Left ventricle myocardium superior (tissue), 1 donor: ENCODE results near the gene HOXB3. TPM values are rescaled to one million over a fixed set of nuclear protein-coding genes. Genes with fewer than 3 reads are reported as not detected.

Experiments used
- ATAC-seq: fragments of 200-7000 bp; cut with Tn5 transposase; one replicate; pipeline ENCODE4 v1.9.1; 2020; ENCODE audit warnings: mild to moderate bottlenecking, moderate library complexity
- DNase-seq: peaks from one replicate; pipeline ENCODE4 v3.0.0-alpha.2; 2020
- intact Hi-C: fragments of 100-400 bp; cut with micrococcal nuclease; formaldehyde crosslinking; loops from one replicate; pipeline ENCODE4 v1.11.0; 2022
- total RNA-seq: library from RNA; stranded (reverse); fragmentation: NEBNext Ultra II Directional; extraction: Animal tissue kit (Norgen Biotek cat#: 25700); gene quantifications from one replicate; pipeline ENCODE4 v1.2.1, GENCODE V29; 2021
- donor health status: DM: no; HTN: yes; CAD: no; lungs with severe emphysema.

The HOXB3 gene
- total RNA-seq, 1 donor from 2014 or later: 2.7 TPM

GRCh38 chr17:48626245-48627117 is 36.4 kb upstream of the HOXB3 start, which contains the start of gene HOXB9:
TSS of gene HOXB9 (minus strand) at chr17:48626358. CDS start at chr17:48626269, 89 bp downstream.
- DNase-seq (no peak), ATAC-seq (no peak)
- intact Hi-C loops: no loop called here

DNA sequence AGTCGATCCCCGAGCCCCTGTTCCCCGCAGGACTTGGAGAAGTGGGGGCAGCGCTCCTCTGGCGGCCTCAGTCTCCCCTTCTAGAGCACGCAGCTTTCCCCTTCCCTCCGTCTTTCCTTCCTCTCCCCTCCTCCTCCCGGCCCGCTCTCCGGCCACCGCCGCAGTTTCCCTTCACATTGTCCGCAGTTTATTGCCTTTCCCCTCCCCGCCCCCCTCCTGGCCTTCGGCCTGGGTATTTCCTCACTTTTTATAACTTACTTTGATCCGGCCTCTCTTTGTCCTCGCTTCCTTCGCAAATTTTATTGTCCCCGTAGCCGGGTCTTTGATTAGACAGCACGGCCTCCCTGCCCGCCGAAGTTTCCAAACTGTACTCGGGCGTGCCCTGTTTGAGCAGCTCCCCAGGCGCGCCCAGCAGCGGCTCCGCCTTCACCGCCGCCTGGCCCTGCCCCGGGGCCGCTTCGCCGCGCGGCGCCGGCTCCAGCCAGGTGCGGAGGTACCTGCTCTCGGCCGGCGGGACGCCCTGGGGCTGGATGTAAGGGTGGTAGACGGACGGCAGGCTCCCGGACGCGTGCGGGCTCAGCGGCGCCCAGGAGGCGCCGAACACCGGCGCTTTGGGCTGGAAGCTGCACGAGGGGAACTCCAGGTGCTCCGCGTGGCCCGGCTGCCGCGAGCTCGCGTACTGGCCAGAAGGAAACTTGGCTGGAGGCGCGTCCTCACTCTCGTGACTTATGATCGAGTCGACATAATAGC is 35.6 kb upstream of the HOXB3 start:
- intact Hi-C loops: no loop called here
- no peak for DNase-seq
- ATAC-seq: peak; percentile 44

GRCh38 chr17:48624544-48625494 is 34.8 kb upstream of the HOXB3 start:
- no peak for DNase-seq
- intact Hi-C loops: no loop called here
- peak; percentile 32 for ATAC-seq

GRCh38 chr17:48624118-48624517 is 34.1 kb upstream of the HOXB3 start:
- no peak for ATAC-seq
- intact Hi-C loops: no loop called here
- no peak for DNase-seq

DNA sequence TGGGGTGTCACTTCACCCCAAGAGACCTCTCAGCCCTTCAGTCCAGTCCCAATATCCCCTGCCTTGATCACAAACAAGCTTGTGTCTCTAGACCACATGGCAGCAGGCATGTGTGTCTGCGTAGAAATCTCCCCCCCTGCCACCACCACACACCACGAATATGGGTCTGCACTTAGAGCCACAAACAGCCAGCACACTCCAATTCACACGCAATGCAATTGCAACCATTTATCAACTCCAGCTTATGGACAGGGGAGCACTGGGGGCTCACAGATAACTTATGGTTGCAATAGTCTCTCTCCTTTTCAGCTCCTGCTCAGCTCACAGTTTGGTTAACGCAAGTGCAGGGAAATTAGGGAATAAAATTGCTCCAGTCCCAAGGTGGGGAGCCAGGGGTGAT is 33.5 kb upstream of the HOXB3 start:
- ATAC-seq (no peak), DNase-seq (no peak)
- intact Hi-C loops: no loop called here

DNA sequence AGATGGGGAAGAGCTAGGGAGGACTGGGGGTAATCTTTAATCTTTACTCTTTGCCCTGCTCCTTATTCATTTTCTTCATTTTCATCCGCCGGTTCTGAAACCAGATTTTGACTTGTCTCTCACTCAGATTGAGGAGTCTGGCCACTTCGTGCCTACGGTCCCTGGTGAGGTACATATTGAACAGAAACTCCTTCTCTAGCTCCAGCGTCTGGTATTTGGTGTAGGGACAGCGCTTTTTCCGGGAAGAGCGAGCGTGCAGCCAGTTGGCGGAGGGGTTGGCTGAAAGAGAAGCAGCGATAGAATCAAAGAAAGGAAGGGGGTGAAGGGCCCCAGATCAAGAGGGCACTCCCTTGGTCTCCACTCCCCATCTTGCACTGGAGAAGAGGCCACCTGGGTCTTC is 32.8 kb upstream of the HOXB3 start:
- no peak for DNase-seq
- intact Hi-C loops: no loop called here
- no peak for ATAC-seq

DNA sequence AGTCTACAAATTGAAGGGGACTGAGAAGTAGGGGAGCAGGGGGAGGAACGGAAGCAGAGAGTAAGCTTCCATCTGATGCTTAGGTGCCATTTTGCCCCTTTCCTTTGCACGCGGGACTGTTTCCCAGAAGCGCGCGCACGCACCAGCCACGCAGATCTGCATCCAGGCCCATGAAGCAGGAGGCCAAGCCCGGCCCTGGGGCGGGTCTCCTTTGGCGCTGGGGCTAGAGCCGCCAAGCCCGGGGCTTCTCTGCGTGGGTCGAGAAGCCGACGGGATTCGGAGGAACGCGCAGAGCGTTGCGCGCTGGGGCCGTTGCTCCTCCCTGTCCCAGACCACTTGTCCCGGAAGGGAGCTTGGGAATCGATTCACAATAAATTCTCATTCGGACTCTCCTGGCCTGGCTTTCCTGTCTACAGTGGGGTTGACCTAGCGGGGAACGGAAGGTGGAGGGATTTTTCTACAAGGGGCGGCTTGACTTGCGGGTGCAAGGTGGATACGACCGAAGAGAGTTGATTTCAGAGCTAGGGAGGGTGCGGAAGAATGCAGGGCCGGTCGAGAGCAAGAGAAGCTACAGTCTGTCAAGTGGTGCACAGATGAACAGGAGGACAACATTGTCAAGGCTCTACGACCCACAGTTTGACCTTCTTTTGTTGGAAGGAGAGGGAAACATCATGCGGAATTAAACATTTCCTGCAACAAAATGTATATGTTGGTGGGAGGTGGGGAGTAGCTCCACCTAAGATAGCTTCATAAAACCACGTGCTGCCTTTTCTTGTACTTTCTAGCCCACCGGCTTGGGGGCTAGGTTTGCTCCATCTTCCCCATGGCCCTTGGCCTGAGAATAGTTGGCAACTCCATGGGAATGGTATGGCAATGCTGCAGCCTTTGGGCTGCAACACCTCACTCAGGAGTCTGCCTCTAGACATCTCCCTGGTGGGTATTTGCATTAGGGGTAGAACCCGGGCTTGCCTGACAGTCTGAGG is 31.7 kb upstream of the HOXB3 start:
- no peak for ATAC-seq
- no peak for DNase-seq
- intact Hi-C loops: no loop called here

GRCh38 chr17:48620461-48621139 is 30.6 kb upstream of the HOXB3 start:
- intact Hi-C loops: no loop called here
- DNase-seq (no peak), ATAC-seq (no peak)

- no peak for DNase-seq
- intact Hi-C loops: no loop called here
- no peak for ATAC-seq
Measured at GRCh38 chr17:48619826-48620449, 29.9 kb upstream of the HOXB3 start.

GRCh38 chr17:48618256-48618896 is 28.3 kb upstream of the HOXB3 start:
- peak; percentile 89 for DNase-seq
- peak; percentile 94 for ATAC-seq
- intact Hi-C loops: no loop called here

GRCh38 chr17:48617471-48618255 is 27.6 kb upstream of the HOXB3 start:
- intact Hi-C loops: no loop called here
- ATAC-seq (no peak), DNase-seq (no peak)

DNA sequence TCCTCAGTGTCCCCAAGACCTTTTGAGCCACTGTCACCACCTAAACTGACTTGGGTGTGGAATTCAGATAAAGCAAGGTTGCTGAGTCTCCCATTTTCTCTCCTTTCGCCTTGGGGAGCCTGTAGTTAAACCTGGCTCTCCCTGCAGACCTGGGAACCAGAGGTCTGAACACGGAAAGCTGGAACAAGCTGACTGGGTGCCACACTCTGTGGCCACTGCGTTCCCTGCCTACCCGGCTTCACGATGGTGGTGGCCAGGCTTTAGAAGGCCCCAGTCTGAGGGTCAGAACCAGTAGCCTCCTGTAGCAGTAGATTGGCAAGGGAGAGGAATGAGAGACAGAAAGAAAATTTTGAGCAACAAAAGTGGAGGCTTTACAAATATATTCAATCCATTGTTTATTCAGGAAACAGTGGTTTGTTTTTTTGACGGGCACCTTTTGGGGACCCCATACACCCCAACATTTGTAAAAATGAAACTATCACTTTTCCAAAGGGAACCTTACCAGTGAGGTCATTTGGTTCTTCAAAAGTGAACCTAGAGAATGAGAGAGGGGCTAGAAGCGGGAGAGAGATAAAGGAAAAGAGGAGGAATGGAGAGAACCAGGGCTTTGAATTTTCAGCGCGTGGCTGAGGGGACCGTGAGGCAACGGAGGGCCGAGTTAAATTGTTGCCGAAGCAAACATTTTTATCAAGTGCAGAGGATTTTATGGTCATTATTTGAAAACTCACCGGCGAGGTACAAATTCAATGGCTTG is 26.9 kb upstream of the HOXB3 start:
- ATAC-seq (no peak), DNase-seq (no peak)
- intact Hi-C loops: no loop called here

DNA sequence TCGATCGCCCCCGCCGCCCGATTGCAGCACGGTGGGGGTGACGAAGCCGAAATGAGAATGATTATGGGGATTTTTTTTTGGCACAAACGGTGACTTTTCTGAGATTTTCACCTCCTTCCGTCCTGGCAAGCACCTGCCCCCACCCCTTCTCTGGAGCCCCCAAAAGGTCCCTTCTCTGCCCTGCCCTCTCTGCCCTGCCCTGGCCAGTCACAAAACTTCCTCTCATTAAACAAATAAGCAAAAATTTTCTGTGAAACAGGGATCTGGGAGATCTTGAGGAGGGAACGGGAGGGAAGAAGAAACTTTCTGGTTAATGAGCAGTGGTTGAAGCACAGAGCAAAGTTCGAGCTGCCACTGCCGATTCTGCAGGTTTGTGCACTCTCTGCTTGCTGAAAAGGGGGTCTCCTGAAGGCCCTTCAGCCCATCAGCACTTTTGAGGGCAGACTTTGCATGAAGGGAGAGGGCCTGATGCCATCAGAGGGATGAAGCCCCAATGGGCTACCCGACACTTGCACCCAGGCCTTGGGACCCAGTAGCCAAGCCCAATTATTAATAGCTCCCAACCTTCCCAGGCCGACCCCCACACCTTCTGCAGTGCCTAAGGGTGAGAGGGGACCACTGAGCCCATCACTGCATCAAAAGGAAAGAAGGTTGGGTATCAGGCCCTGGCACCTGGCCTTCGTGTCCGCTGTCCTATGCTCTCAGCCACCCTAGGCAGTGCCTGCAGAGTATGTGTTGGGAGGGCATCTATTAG is 26.1 kb upstream of the HOXB3 start:
- intact Hi-C loops: no loop called here
- no peak for DNase-seq
- no peak for ATAC-seq

DNA sequence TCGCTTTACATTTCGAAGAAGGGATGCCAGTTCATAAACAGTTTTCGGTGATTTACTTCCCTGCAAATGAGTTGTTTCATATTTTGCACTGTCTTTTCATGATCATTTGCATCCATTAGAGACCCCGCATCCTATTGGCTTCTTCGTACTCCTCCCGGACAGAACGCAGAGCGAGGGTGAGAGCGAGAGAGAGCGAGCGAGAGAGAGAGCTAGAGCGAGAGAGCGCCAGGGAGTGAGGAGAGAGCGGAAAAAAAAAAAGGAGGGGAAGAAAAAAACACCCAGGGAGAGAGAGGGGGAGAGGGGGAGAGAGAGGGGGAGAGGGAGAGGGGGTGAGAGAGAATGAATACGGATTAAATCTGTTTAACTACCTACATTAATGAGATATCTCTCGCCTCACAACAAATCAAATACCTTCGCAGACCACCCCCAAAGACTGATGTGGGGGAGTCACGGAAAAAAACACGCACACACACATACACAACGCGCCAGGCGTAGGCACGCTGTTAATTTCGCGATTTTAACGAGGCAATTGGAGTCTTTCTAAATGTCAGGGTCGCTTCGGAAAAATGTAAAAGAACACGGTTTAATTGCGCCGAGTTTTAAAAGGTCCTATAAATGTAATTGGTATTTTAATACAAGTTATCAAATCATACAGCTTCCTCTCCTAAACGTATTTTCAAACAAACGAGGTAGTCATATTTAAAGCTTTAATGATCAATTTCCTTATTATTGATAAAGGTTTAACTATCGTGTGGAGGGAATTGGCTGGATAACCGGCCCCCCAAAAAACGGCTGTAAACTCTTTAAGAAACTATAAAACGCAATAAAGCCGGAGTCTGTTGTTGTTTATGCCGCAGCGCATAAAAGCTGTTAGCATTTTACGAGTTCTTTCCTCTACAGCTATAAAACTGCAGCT is 25.3 kb upstream of the HOXB3 start, which contains the start of gene HOXB8:
Gene HOXB8 (minus strand): TSS at position 246 of the 916 bp plus-strand sequence. CDS start 588 bp downstream, outside the sequence.
- no peak for ATAC-seq
- intact Hi-C loops: no loop called here
- DNase-seq: no peak
